Right lobe of liver (tissue), 4 donors: Measurements from ENCODE around the gene TMEM272.

Source experiments
- CTCF ChIP-seq, 4 donors: fragments of 200-600 bp in 3 of 4; fragments of 450-650 bp in 1 of 4; IDR thresholded peaks; one replicate each; pipeline versions ENCODE4 v1.5.1 to v1.8.0; 2016 to 2022; ENCODE audit warnings: antibody characterized with exemption in 4 of 4, mild to moderate bottlenecking in 2 of 4
- POLR2A ChIP-seq: fragments of 450-650 bp; IDR thresholded peaks from one replicate; pipeline ENCODE4 v1.6.1; 2017; ENCODE audit warnings: antibody characterized with exemption, mild to moderate bottlenecking
- donor health status: DM: no; HTN: no; CAD: no.
- donor health status: DM: no; HTN: no; CAD: no.
- donor health status: DM: no; HTN: yes; CAD: no.

GRCh38 chr13:51772105-51772455 lies 72.9 kb downstream of the TMEM272 start:
- TF ChIP-seq CTCF (IDR thresholded peaks at IDR 0.05) (no peak), POLR2A (no peak)
